Erythroblast (primary cell): ENCODE results near the gene LAYN.

Source experiments
- GATA1 ChIP-seq: IDR thresholded peaks from 2 replicates; pipeline ENCODE4 v1.6.1; 2011; ENCODE audit warnings: low read depth, mild to moderate bottlenecking, control low read depth, low read length, moderate library complexity
- POLR2A ChIP-seq: IDR thresholded peaks from 2 replicates; pipeline ENCODE4 v1.6.1; 2011; ENCODE audit warnings: mild to moderate bottlenecking, low read length

- TF ChIP-seq POLR2A = no peak
- no peak for TF ChIP-seq GATA1
Measured at GRCh38 chr11:111520560-111520959, 20.0 kb upstream of the LAYN start.
